Activated T-helper 1 cell treated with anti-CD3 and anti-CD28 coated beads, Interleukin-2, amount 50 U/mL, for 16 hours (primary cell): Measurements from ENCODE around the gene SLC2A10.

ENCODE experiments used
- DNase-seq, 2 donors: peaks; one replicate each; pipeline ENCODE4 v3.0.0-alpha.2; 2020; ENCODE audit warnings: low read depth in 1 of 2, low spot score in 1 of 2

SLC2A10 gene

GRCh38 chr20:46681032-46681854 lies 28.2 kb upstream of the SLC2A10 start:
- peak; percentile 25 to 44 for DNase-seq

- DNase-seq, result no peak
Measured at GRCh38 chr20:46682063-46682821, 27.2 kb upstream of the SLC2A10 start.

- DNase-seq, result no peak
Measured at GRCh38 chr20:46683011-46683667, 26.3 kb upstream of the SLC2A10 start.

- DNase-seq, result no peak
Measured at GRCh38 chr20:46683668-46683938, 25.8 kb upstream of the SLC2A10 start.

GRCh38 chr20:46683939-46684750 lies 25.3 kb upstream of the SLC2A10 start:
- no peak for DNase-seq

GRCh38 chr20:46688151-46689081 lies 21.0 kb upstream of the SLC2A10 start:
- no peak for DNase-seq

- peak; percentile 88 to 92 for DNase-seq
Measured at GRCh38 chr20:46689082-46689753, 20.2 kb upstream of the SLC2A10 start, which contains the start of gene TP53RK. TSS of gene TP53RK (minus strand) at chr20:46689444. CDS start at chr20:46689414, 30 bp downstream.

GRCh38 chr20:46689754-46690085 lies 19.7 kb upstream of the SLC2A10 start:
- DNase-seq, result no peak

- no peak for DNase-seq
Measured at GRCh38 chr20:46690219-46691106, 19.0 kb upstream of the SLC2A10 start.

GRCh38 chr20:46691196-46691595 lies 18.3 kb upstream of the SLC2A10 start:
- no peak for DNase-seq

- no peak for DNase-seq
Measured at GRCh38 chr20:46694484-46694883, 15.0 kb upstream of the SLC2A10 start.

GRCh38 chr20:46695892-46696291 lies 13.6 kb upstream of the SLC2A10 start:
- no peak for DNase-seq

GRCh38 chr20:46696791-46697279 lies 12.6 kb upstream of the SLC2A10 start:
- no peak for DNase-seq

- DNase-seq, result no peak
Measured at GRCh38 chr20:46698788-46699187, 10.7 kb upstream of the SLC2A10 start.

GRCh38 chr20:46699651-46700359 lies 9.6 kb upstream of the SLC2A10 start:
- DNase-seq, result no peak

GRCh38 chr20:46700481-46700880 lies 9.0 kb upstream of the SLC2A10 start:
- no peak for DNase-seq

GRCh38 chr20:46701057-46701456 lies 8.4 kb upstream of the SLC2A10 start:
- DNase-seq, result no peak

- DNase-seq, result no peak
Measured at GRCh38 chr20:46701556-46701955, 7.9 kb upstream of the SLC2A10 start.
